Measurements from ENCODE around the gene ANKRD35. TPM values are rescaled to one million over a fixed set of nuclear protein-coding genes. Genes with fewer than 3 reads are reported as not detected.
"Not testable (repeated sequence)": the region's sequence is repeated elsewhere in the genome, so short reads cannot be mapped to it uniquely, and the experiment has no call there.

ANKRD35 gene, protein sequence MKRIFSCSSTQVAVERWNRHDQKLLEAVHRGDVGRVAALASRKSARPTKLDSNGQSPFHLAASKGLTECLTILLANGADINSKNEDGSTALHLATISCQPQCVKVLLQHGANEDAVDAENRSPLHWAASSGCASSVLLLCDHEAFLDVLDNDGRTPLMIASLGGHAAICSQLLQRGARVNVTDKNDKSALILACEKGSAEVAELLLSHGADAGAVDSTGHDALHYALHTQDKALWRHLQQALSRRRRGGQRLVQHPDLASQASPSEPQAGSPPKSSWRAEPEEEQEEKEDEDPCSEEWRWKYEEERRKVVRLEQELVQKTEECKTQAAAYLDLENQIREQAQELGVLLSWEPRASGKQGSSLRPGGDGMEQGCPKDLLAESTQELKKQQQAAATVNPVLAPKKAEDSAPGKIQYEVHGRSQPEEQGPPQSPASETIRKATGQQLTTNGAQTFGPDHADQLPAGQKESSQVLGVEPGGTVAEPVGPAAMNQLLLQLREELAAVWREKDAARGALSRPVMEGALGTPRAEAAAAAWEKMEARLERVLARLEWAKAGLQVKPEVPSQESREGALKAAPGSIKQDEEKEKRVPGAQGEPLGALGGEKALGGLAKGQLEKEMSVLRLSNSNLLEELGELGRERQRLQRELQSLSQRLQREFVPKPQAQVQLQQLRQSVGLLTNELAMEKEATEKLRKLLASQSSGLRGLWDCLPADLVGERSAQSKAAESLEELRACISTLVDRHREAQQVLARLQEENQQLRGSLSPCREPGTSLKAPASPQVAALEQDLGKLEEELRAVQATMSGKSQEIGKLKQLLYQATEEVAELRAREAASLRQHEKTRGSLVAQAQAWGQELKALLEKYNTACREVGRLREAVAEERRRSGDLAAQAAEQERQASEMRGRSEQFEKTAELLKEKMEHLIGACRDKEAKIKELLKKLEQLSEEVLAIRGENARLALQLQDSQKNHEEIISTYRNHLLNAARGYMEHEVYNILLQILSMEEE
- under 1 TPM; 0.05 to 0.42 (median 0.10) TPM for total RNA-seq

DNA sequence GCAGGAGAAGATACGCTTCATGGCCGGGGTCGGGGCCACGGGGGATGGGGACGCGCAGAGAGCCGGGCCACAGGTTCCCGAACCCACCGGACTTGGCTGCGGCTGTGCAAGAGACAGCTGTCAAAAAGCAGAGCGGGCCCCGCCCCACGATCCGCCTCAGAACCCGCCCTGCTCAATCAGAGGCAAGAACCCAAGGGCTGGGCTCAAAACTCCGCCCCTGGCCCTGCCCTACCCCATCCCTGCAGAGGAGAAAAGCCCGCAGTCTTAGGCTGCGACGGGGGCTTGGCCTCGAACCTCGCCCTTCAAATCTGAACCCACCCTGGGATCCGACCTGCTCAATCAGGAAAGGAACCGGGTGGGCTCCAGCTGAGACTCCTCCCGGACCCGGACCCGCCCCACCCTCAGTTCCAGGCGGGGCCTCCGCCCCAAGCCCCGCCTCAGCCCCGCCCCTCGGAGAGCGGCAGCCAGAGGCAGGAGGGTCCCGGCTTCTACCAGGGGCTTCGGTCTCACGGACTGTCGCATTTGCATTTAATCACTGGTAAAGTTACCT is at the start of gene ANKRD35:
ANKRD35 (minus strand) TSS at position 129 of the 550 bp plus-strand sequence; CDS start at position 21, 108 bp downstream.
- Mint-ChIP-seq H3K27me3 (ENCODE audit: low read depth) (peaks cover 24% of the 10 kb centered on the region), H3K36me3 (ENCODE audit: insufficient read depth) (no peaks in the 10 kb centered on the region), H3K4me1 (ENCODE audit: low read depth) (peaks cover 18% of the 10 kb centered on the region), H3K4me3 (peak within 1 kb of the TSS; percentile 82), H3K9me3 (no peaks in the 10 kb centered on the region)
- peak; percentile 99 to 100 for ATAC-seq
- peak; percentile 79 for DNase-seq

DNA sequence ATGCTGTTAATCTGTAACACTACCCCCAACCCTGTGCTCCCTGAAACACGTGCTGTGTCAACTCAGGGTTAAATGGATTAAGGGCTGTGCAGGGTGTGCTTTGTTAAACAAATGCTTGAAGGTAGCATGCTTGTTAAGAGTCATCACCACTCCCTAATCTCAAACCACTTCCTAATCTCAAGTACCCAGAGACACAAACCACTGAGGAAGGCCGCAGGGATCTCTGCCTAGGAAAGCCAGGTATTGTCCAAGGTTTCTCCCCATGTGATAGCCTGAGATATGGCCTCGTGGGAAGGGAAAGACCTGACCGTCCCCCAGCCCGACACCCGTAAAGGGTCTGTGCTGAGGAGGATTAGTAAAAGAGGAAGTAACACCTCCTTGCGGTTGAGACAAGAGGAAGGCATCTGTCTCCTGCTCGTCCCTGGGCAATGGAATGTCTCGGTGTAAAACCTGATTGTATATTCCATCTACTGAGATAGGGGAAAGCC is 46.9 kb upstream of the ANKRD35 start:
- not testable (repeated sequence) for H3K27me3 Mint-ChIP-seq (ENCODE audit: low read depth); ATAC-seq; DNase-seq; H3K9me3 Mint-ChIP-seq
- peak overlapping the region; percentile 44 for H3K4me3 Mint-ChIP-seq
- H3K36me3 Mint-ChIP-seq (ENCODE audit: insufficient read depth), result peaks cover 16% of the 10 kb centered on the region
- H3K4me1 Mint-ChIP-seq (ENCODE audit: low read depth), result peaks cover 30% of the 10 kb centered on the region

DNA sequence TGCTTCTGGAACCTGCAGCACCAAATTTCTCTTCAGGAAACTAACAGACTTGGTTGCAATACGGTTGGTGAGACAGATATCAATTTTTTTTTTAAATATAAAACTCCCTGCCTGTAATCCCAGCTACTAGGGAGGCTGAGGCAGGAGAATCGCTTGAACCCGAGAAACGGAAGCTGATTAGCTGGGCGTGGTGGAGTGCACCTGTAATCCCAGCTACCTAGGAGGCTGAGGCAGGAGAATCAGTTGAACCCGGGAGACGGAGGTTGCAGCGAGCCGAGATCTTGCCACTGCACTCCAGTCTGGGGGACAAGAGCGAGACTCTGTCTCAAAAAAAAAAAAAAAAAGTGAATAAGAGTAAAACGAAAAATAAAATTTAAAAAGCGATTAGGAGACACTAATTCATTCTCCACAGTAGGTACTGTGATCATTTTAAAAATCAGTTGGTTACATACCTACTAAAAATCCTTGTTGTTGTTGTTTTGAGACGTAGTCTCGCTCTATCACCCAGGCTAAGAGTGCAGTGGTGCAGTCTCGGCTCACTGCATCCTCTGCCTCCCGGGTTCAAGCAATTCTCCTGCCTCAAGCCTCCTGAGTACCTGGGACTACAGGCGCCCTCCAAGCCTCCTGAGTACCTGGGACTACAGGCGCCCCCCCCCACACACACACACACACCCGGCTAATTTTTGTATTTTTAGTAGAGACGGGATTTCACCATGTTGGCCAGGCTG is 42.4 kb upstream of the ANKRD35 start:
- peaks cover 2% of the 10 kb centered on the region for H3K36me3 Mint-ChIP-seq (ENCODE audit: insufficient read depth)
- ATAC-seq, result no peak
- no peak for DNase-seq
- peaks cover 32% of the 10 kb centered on the region for H3K4me1 Mint-ChIP-seq (ENCODE audit: low read depth)
- no peaks in the 10 kb centered on the region for H3K9me3 Mint-ChIP-seq
- no peaks in the 10 kb centered on the region for H3K27me3 Mint-ChIP-seq (ENCODE audit: low read depth)
- no peak overlapping the region for H3K4me3 Mint-ChIP-seq

DNA sequence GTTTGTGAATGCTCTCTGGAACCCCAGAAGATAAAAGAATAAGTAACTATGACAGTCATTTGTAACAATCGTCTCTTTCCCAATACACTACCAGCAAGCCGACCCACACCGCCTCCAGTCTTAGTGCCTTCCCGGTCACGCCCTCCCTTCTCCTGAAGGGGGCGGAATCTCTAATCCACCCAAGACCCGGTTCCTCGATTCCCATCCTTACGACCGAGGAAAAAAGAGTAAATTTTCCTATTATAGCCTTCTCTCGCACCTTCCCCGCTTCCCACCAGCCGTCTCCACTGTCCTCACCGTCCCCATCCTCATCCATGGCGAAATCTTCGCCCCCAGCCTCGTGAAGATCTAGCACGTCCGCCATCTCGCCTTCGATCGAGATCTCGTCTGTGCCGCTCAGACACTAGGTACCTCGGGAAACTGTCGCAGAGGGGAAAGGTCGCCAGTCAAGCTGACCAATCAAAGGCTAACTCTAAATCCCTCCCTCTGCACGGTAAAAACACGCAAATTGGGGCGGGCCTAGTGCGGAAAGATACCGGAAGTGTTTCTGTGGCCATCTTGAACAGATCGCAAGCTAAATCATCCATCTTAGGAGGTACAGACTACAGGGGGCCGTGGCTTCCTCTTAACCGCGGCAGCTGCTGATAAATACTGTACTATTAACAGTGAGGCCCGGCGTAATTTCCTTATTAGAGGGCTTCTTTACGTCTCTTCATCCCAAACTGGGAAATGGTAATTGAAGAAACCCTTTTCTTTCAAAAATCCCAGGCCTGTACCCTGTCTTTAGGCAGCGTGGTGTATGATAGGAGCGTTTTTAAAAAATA is 41.6 kb upstream of the ANKRD35 start, which contains the start of gene RBM8A:
RBM8A (minus strand) TSS at position 422 of the 824 bp plus-strand sequence; CDS start at position 364, 58 bp downstream.
- peak; percentile 91 for DNase-seq
- Mint-ChIP-seq H3K9me3 (no peaks in the 10 kb centered on the region), H3K27me3 (ENCODE audit: low read depth) (no peaks in the 10 kb centered on the region), H3K36me3 (ENCODE audit: insufficient read depth) (peaks cover 6% of the 10 kb centered on the region), H3K4me1 (ENCODE audit: low read depth) (peaks cover 24% of the 10 kb centered on the region), H3K4me3 (no peak within 1 kb of the TSS)
- ATAC-seq, result peak; percentile 93 to 95

DNA sequence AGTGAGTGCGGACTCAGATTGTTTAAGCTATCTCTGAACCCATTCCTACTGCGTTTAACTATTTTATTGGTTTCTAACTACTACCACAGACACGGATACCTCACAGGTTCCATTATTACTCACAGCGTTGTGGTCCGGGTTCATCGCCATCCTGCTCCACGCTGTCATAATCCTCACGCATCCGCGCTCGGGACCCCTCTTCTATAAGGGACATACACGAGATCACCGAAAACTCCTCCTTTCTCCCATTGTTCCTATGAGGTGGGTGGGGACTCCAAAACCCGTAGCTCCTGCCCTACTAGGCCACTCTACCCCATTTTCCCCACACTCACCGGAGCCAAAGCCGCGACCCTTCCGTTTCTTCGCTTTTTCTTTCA is 41.0 kb upstream of the ANKRD35 start:
- Mint-ChIP-seq H3K4me3 (no peak overlapping the region), H3K9me3 (no peaks in the 10 kb centered on the region), H3K36me3 (ENCODE audit: insufficient read depth) (peaks cover 7% of the 10 kb centered on the region), H3K4me1 (ENCODE audit: low read depth) (peaks cover 21% of the 10 kb centered on the region), H3K27me3 (ENCODE audit: low read depth) (no peaks in the 10 kb centered on the region)
- DNase-seq, result peak; percentile 41
- peak; percentile 64 to 67 for ATAC-seq

DNA sequence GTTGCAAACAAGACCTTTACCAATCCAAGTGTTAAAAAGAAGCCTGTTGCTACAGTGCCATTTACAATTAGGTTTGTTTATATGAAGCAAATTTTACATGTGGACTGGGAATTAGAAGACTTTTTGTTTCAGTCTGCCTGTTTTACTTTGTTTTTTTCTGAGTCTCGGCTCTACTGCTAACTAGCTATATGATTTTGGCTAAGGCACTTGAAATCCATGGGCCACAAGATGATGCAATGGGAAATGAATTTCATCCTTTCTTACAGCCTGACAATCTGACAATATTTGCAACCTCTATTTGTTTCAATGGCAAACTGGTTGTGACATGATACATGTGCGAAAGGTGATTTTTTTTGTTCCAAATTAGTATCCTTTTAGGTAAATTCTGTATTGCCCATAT is 36.6 kb upstream of the ANKRD35 start:
- DNase-seq (no peak), ATAC-seq (no peak)
- Mint-ChIP-seq H3K4me3 (no peak overlapping the region), H3K4me1 (ENCODE audit: low read depth) (peaks cover 40% of the 10 kb centered on the region), H3K27me3 (ENCODE audit: low read depth) (no peaks in the 10 kb centered on the region), H3K36me3 (ENCODE audit: insufficient read depth) (peaks cover 10% of the 10 kb centered on the region), H3K9me3 (no peaks in the 10 kb centered on the region)

DNA sequence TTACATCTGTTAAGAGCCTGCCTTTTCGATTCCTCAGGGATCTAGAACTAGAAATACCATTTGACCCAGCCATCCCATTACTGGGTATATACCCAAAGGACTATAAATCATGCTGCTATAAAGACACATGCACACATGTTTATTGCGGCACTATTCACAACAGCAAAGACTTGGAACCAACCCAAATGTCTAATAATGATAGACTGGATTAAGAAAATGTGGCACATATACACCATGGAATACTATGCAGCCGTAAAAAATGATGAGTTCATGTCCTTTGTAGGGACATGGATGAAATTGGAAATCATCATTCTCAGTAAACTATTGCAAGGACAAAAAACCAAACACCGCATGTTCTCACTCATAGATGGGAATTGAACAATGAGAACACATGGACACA is 34.6 kb upstream of the ANKRD35 start:
- not testable (repeated sequence) for H3K9me3 Mint-ChIP-seq; H3K27me3 Mint-ChIP-seq (ENCODE audit: low read depth); DNase-seq; ATAC-seq
- Mint-ChIP-seq H3K36me3 (ENCODE audit: insufficient read depth) (peaks cover 22% of the 10 kb centered on the region), H3K4me1 (ENCODE audit: low read depth) (peaks cover 44% of the 10 kb centered on the region), H3K4me3 (peak overlapping the region; percentile 94)

DNA sequence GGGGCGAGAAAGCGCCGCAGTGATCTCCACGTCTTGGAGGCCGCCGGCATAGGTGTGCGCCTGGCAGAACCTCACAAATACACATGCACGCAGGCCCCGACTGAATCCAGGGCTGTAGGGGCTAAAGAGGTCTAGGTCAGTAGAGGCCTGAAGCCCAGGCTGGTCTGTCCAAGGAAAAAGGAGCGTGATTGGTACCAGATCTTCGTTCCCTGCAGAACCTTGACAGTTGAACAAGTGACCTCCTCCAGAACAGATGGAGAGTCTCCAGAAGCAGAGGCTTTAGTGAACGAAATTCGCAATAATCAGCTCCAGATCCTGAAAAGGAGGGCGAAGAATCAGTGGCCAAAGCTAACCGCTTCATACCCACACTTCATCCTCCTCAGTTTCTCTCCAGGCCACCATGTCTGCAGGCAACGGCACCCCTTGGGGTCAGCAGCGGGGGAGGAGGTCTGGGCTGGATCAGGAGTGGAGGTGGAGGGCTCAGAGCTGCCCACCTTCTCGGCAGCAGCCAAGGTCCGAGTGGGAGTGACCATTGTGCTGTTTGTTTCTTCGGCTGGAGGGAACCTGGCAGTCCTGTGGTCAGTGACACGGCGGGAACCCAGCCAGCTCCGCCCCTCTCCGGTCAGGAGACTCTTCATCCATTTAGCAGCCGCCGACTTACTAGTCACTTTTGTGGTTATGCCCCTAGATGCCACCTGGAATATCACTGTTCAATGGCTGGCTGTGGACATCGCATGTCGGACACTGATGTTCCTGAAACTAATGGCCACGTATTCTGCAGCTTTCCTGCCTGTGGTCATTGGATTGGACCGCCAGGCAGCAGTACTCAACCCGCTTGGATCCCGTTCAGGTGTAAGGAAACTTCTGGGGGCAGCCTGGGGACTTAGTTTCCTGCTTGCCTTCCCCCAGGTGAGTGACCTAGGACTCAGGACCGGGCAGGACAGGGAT is 33.6 kb upstream of the ANKRD35 start:
- DNase-seq, result no peak
- ATAC-seq, result peak; percentile 8 to 16
- H3K9me3 Mint-ChIP-seq, result no peaks in the 10 kb centered on the region
- H3K4me3 Mint-ChIP-seq, result peak overlapping the region; percentile 94
- no peaks in the 10 kb centered on the region for H3K27me3 Mint-ChIP-seq (ENCODE audit: low read depth)
- peaks cover 28% of the 10 kb centered on the region for H3K36me3 Mint-ChIP-seq (ENCODE audit: insufficient read depth)
- H3K4me1 Mint-ChIP-seq (ENCODE audit: low read depth), result peaks cover 46% of the 10 kb centered on the region

DNA sequence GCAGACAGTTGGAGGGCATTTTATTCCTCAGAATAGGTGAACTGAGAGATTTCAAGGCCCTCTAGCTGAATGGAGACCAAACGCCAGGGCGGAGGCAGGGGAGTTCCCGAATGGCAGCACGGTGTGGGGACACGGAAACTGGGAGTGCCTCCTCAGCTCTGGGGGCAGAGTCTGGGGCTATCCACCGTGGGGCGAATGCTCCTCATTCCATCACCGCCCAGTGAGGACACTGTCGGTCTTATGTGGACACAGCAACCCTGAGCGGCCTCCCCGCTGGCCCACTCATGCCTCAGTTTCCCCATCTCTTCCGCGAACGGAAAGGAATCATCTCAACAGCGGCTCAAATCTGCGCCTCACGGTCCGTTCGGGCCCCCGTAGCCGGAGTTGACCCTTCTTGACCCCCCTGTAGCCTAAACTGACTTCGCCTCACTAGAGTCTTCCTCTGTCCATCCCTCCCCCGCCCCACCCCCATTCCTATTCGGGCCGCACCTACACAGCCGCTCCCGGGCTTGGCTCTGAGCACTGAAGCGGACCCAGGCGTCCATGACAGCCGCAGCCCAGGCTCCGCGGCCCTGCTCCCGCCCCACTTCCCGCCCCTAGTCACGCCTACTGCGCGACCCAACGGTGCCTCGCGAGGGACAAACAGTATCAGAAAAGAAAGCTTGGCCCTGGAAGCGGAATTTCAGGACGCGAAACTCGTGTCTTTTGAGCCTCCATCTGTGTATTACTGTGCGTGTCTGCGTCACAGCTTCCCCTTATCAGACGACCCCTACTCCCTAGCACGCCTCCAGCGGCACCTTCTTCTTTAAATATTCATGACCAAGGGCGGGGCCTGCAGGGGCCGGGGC is 32.7 kb upstream of the ANKRD35 start, which contains the start of gene PEX11B:
PEX11B (minus strand) TSS at position 574 of the 848 bp plus-strand sequence; CDS start at position 545, 29 bp downstream.
- ATAC-seq (peak; percentile 91 to 92), DNase-seq (peak; percentile 89)
- H3K9me3 Mint-ChIP-seq, result no peaks in the 10 kb centered on the region
- H3K4me3 Mint-ChIP-seq, result peak within 1 kb of the TSS; percentile 94
- H3K4me1 Mint-ChIP-seq (ENCODE audit: low read depth), result peaks cover 47% of the 10 kb centered on the region
- H3K36me3 Mint-ChIP-seq (ENCODE audit: insufficient read depth), result peaks cover 32% of the 10 kb centered on the region
- no peaks in the 10 kb centered on the region for H3K27me3 Mint-ChIP-seq (ENCODE audit: low read depth)

DNA sequence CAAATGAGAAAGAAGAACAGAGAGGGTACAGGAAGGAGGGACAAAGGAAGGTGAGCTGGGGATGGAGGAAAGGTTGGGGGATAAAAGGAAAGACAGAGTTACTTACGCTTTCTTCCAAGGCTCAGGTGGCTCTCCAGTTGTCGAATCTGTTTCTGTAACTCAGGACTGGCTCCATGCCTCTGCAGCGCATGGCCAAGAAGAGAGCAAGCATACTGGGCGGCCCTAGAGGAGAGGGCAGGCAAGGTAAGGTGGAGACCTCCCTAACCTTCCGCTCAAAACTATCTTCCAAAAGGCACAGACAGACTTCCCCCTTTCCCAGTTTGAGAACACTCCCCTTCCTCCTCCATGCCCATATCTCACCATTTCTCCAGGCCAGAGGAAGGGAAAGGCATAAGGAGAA is 31.9 kb upstream of the ANKRD35 start:
- Mint-ChIP-seq H3K27me3 (ENCODE audit: low read depth) (no peaks in the 10 kb centered on the region), H3K4me3 (peak overlapping the region; percentile 94), H3K4me1 (ENCODE audit: low read depth) (peaks cover 47% of the 10 kb centered on the region), H3K9me3 (no peaks in the 10 kb centered on the region), H3K36me3 (ENCODE audit: insufficient read depth) (peaks cover 32% of the 10 kb centered on the region)
- DNase-seq (no peak), ATAC-seq (no peak)

DNA sequence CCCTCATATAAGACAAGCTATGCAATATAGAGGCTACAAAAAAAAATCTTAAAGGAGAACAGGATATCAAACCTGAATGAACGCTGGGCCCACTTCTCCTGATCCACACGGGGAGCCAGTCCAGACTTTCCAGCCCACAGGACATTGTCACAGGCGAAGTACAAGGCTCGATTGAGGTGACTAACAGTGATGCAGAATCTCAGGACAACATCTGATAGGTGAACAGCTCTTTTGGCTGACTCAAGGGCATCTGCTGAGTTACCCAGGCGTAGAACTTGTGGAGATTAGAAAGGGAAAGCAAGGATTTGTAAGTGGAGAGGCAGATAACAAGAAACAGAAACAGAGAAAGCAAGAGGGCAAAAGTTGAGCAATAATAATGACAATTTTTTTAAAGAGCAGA is 31.1 kb upstream of the ANKRD35 start:
- H3K9me3 Mint-ChIP-seq, result no peaks in the 10 kb centered on the region
- H3K36me3 Mint-ChIP-seq (ENCODE audit: insufficient read depth), result peaks cover 33% of the 10 kb centered on the region
- H3K27me3 Mint-ChIP-seq (ENCODE audit: low read depth), result no peaks in the 10 kb centered on the region
- peaks cover 47% of the 10 kb centered on the region for H3K4me1 Mint-ChIP-seq (ENCODE audit: low read depth)
- no peak for DNase-seq
- H3K4me3 Mint-ChIP-seq, result peak overlapping the region; percentile 94
- ATAC-seq, result no peak

All from activated T-cell treated with anti-CD3 and anti-CD28 coated beads, Interleukin-2, amount 50 U/mL, for 4 hours (primary cell).